Esophagus muscularis mucosa (tissue), 4 donors: ENCODE measurements around the gene BSCL2. TPM values are rescaled to one million over a fixed set of nuclear protein-coding genes. Genes with fewer than 3 reads are reported as not detected.

ENCODE experiments used
- DNase-seq: peaks from one replicate; pipeline ENCODE4 v3.0.0-alpha.2; 2017; ENCODE audit errors: extremely low spot score
- H3K27ac ChIP-seq, 4 donors: fragments of 200-600 bp; sonication (generic); replicated peaks in 1 of 4; 1 replicate in 3 of 4; 2 replicates in 1 of 4; pipeline ENCODE4 v1.5.1; 2016 to 2019; ENCODE audit warnings: mild to moderate bottlenecking in 1 of 4
- H3K27me3 ChIP-seq, 4 donors: fragments of 200-600 bp; sonication (generic); one replicate each; pipeline versions ENCODE4 v1.5.1 to v1.6.0; 2016 to 2019
- H3K36me3 ChIP-seq, 4 donors: fragments of 200-600 bp; sonication (generic); one replicate each; pipeline ENCODE4 v1.5.1; 2016 to 2019
- H3K4me1 ChIP-seq, 4 donors: fragments of 200-600 bp; sonication (generic); one replicate each; pipeline ENCODE4 v1.5.1; 2016 to 2019
- H3K4me3 ChIP-seq, 4 donors: fragments of 200-600 bp; sonication (generic); 1 replicate in 2 of 4; 2 replicates in 2 of 4; pipeline ENCODE4 v1.5.1; 2016 to 2019; ENCODE audit warnings: mild to moderate bottlenecking in 4 of 4, moderate library complexity in 1 of 4
- H3K9me3 ChIP-seq, 4 donors: fragments of 200-600 bp; sonication (generic); 1 replicate in 3 of 4; 2 replicates in 1 of 4; pipeline ENCODE4 v1.5.1; 2016 to 2019
- EP300 ChIP-seq: sonication (generic); formaldehyde crosslinking; IDR thresholded peaks from one replicate; pipeline ENCODE4 v1.6.1; 2017; ENCODE audit warnings: antibody characterized with exemption
- POLR2A ChIP-seq: fragments of 450-650 bp; IDR thresholded peaks from one replicate; pipeline ENCODE4 v1.6.1; 2017; ENCODE audit warnings: antibody characterized with exemption, moderate library complexity, mild to moderate bottlenecking, low read depth
- POLR2AphosphoS5 ChIP-seq, 2 donors: sonication (generic); formaldehyde crosslinking; IDR thresholded peaks; one replicate each; pipeline ENCODE4 v1.6.1; 2017; ENCODE audit warnings: antibody characterized with exemption in 2 of 2
- WGBS: methylation state at CpG from one replicate; pipeline ENCODE4 v1.1.5; 2018; 5-methylcytosine and 5-hydroxymethylcytosine counted together
- intact Hi-C: fragments of 100-400 bp; cut with DNase I; formaldehyde crosslinking; loops from one replicate; pipeline ENCODE4 v1.15.1; 2023
- total RNA-seq, 4 donors: library from RNA; depleted of rRNA; stranded (reverse); fragments of >200 nt; gene quantifications; one replicate each; pipeline versions ENCODE4 v1.1.0 to v1.2.1, GENCODE V29; 2016
- TF ChIP-seq, protein P1 (sequence below), 3 experiments: fragments of 200-600 bp in 2 of 3; fragments of 450-650 bp in 1 of 3; sonication (generic) in 2 of 3; IDR thresholded peaks; one replicate each; pipeline ENCODE4 v1.5.1; 2017 to 2019; ENCODE audit warnings: antibody characterized with exemption in 3 of 3, mild to moderate bottlenecking in 2 of 3, moderate library complexity in 1 of 3

BSCL2 gene
- total RNA-seq, 4 donors from 2014 or later = 25.3 to 58.1 (median 39.2) TPM

DNA sequence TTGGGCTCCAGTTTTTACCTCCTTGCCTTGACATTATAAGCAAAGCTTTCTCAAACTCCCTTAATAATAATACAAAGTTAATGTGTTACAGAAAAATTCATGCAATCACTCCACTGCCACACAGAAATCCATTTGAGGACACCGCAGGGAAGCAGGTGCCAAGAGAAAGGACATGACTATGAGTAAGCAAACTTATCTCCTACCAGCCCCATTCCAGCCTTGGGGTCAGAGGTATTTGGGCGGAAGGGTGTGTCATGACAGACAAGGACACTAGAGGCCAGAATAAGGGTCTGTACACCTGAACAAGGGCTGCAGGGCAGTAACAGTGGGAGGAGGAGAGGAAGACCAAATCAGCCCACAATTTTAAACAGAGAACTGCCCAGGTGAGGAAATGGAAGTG is 6.1 kb upstream of the BSCL2 start:
- no peak overlapping the region for H3K4me3 ChIP-seq
- no peak for TF ChIP-seq POLR2AphosphoS5 (IDR thresholded peaks at IDR 0.05)
- TF ChIP-seq POLR2A = no peak
- TF ChIP-seq, protein P1, sequence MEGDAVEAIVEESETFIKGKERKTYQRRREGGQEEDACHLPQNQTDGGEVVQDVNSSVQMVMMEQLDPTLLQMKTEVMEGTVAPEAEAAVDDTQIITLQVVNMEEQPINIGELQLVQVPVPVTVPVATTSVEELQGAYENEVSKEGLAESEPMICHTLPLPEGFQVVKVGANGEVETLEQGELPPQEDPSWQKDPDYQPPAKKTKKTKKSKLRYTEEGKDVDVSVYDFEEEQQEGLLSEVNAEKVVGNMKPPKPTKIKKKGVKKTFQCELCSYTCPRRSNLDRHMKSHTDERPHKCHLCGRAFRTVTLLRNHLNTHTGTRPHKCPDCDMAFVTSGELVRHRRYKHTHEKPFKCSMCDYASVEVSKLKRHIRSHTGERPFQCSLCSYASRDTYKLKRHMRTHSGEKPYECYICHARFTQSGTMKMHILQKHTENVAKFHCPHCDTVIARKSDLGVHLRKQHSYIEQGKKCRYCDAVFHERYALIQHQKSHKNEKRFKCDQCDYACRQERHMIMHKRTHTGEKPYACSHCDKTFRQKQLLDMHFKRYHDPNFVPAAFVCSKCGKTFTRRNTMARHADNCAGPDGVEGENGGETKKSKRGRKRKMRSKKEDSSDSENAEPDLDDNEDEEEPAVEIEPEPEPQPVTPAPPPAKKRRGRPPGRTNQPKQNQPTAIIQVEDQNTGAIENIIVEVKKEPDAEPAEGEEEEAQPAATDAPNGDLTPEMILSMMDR (IDR thresholded peaks at IDR 0.05) = no peak
- peaks cover 17 to 33% (median 24%) of the 10 kb centered on the region in 4 donors for H3K4me1 ChIP-seq
- no peaks in the 10 kb centered on the region for H3K9me3 ChIP-seq
- intact Hi-C loops = no loop called here
- DNase-seq = no peak
- H3K27me3 ChIP-seq = no peaks in the 10 kb centered on the region
- H3K27ac ChIP-seq = peak overlapping the region in 1 of 4 donors; percentile 8
- H3K36me3 ChIP-seq = peaks cover 56 to 79% (median 78%) of the 10 kb centered on the region in 4 donors
- WGBS = 82% methylated on average over 2 of the region's 2 CpGs

DNA sequence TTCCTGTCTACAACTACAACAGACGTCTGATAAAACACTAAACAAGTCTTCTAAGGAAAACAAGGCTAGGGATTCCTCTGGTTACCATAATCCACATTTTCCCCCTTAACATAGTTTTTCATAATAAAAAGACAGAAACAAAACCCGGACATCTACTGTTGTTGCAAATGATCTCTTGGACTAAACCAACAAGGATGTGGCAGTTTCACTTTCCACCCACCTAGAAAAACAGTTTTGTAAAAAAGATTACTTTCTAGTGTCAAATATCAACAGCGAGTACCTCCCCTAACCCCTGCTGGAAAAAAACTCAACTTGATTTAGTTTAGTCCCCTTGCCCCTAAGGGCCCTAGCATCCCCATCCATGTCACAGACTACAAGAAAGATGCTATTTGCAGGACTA is 5.6 kb upstream of the BSCL2 start:
- TF ChIP-seq POLR2A (no peak), POLR2AphosphoS5 (IDR thresholded peaks at IDR 0.05) (no peak), EP300 (no peak)
- TF ChIP-seq, protein P1 (IDR thresholded peaks at IDR 0.05) = no peak
- Histone ChIP-seq H3K9me3 (no peaks in the 10 kb centered on the region), H3K4me1 (peaks cover 19 to 35% (median 26%) of the 10 kb centered on the region in 4 donors), H3K27me3 (no peaks in the 10 kb centered on the region), H3K27ac (no peak overlapping the region), H3K36me3 (peaks cover 52 to 74% (median 73%) of the 10 kb centered on the region in 4 donors), H3K4me3 (no peak overlapping the region)
- DNase-seq = no peak
- intact Hi-C loops = no loop called here
- 64% methylated on average over 3 of the region's 3 CpGs for WGBS

DNA sequence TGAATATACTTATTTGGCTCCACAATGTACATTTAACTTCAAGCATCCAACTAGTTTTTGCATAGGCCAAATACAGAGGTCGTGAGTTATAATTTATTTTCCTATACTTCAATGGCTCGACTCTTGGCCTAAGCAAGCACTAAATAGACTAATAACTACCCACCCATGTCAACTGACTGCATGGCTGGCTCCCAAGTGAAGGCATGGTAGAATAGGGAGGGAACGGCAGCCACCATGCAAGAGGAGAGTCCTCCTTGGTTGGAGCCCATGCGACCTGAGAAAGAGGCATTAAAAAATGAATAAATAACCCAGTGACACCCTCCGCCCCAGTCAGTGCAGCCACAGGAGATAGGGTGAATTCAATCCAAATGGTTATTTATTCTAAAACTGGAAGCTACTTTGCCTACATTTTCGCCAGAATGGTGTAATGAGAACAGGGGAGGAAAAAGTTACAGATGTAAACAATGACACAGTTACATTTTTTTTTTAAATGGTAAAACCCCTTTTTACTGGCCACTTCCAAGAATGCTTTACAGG is 5.1 kb upstream of the BSCL2 start:
- peaks cover 22 to 36% (median 28%) of the 10 kb centered on the region in 4 donors for H3K4me1 ChIP-seq
- no peaks in the 10 kb centered on the region for H3K9me3 ChIP-seq
- TF ChIP-seq POLR2A (no peak), EP300 (no peak), POLR2AphosphoS5 (IDR thresholded peaks at IDR 0.05) (no peak)
- TF ChIP-seq, protein P1 (IDR thresholded peaks at IDR 0.05) = no peak
- no peak overlapping the region for H3K4me3 ChIP-seq
- H3K27me3 ChIP-seq = no peaks in the 10 kb centered on the region
- H3K36me3 ChIP-seq = peaks cover 46 to 69% (median 68%) of the 10 kb centered on the region in 4 donors
- no peak overlapping the region for H3K27ac ChIP-seq
- no peak for DNase-seq
- WGBS = 78% methylated on average over 6 of the region's 6 CpGs
- intact Hi-C loops = no loop called here

DNA sequence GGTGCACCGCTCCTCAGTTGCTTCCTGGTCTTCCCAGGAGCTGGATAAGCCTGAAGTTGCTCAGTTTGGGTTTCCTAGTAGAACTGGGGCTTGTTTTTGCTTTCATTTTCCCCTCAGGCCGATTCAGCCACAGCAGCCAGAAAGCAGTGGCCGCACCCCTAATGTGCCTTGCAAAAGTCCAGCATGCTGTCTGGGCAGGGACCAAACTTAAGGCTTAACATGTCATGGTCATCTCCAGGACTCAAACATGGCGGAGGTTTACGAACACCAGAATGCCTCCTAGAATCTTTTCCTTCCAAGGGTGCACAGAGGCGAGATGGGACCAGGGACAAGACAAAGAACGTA is 2.7 kb upstream of the BSCL2 start:
- DNase-seq = no peak
- no peaks in the 10 kb centered on the region for H3K9me3 ChIP-seq
- WGBS = 58% methylated on average over 6 of the region's 7 CpGs
- no peak for TF ChIP-seq POLR2AphosphoS5 (IDR thresholded peaks at IDR 0.05)
- no peak for TF ChIP-seq EP300
- TF ChIP-seq POLR2A = no peak
- TF ChIP-seq, protein P1 (IDR thresholded peaks at IDR 0.05) = no peak
- H3K4me1 ChIP-seq = peaks cover 42 to 49% (median 45%) of the 10 kb centered on the region in 4 donors
- peak overlapping the region; percentile 57 to 70 (median 65) for H3K4me3 ChIP-seq
- no peaks in the 10 kb centered on the region for H3K27me3 ChIP-seq
- intact Hi-C loops = no loop called here
- peak overlapping the region; percentile 91 to 95 (median 92) for H3K27ac ChIP-seq
- peaks cover 24 to 45% (median 44%) of the 10 kb centered on the region in 4 donors for H3K36me3 ChIP-seq
